Neural progenitor cell (in vitro differentiated cells): Measurements from ENCODE around the gene RBBP9. TPM values are rescaled to one million over a fixed set of nuclear protein-coding genes. Genes with fewer than 3 reads are reported as not detected.

Experiments used
- DNase-seq: peaks from one replicate; pipeline ENCODE4 v3.0.0-alpha.2; 2016; ENCODE audit warnings: low spot score
- H2AFZ ChIP-seq: fragments of 200-600 bp; sonication (generic); replicated peaks from 2 replicates; pipeline ENCODE4 v1.6.1; 2016; ENCODE audit warnings: antibody characterized with exemption
- H3F3A ChIP-seq: fragments of 200-600 bp; sonication (generic); 2 replicates; pipeline ENCODE4 v1.6.1; 2016; ENCODE audit warnings: antibody characterized with exemption, low read depth
- H3K27ac ChIP-seq: fragments of 200-600 bp; sonication (generic); 2 replicates; pipeline ENCODE4 v1.5.1; 2016; ENCODE audit warnings: mild to moderate bottlenecking
- H3K27me3 ChIP-seq: fragments of 200-600 bp; sonication (generic); 2 replicates; pipeline ENCODE4 v1.6.1; 2016; ENCODE audit warnings: mild to moderate bottlenecking, moderate library complexity
- H3K36me3 ChIP-seq: fragments of 200-600 bp; sonication (generic); 2 replicates; pipeline ENCODE4 v1.5.1; 2016
- H3K4me1 ChIP-seq: fragments of 200-600 bp; sonication (generic); 2 replicates; pipeline ENCODE4 v1.6.1; 2016; ENCODE audit warnings: mixed run types
- H3K4me2 ChIP-seq: fragments of 200-600 bp; sonication (generic); 2 replicates; pipeline ENCODE4 v1.6.1; 2016
- H3K4me3 ChIP-seq: fragments of 200-600 bp; sonication (generic); 2 replicates; pipeline ENCODE4 v1.5.1; 2016
- H3K79me2 ChIP-seq: fragments of 200-600 bp; sonication (generic); 2 replicates; pipeline ENCODE4 v1.6.1; 2016; ENCODE audit warnings: low read depth
- H3K9ac ChIP-seq: fragments of 200-600 bp; sonication (generic); 2 replicates; pipeline ENCODE4 v1.6.1; 2016
- H3K9me3 ChIP-seq: fragments of 200-600 bp; sonication (generic); 2 replicates; pipeline ENCODE4 v1.5.1; 2016; ENCODE audit warnings: low read depth
- H4K20me1 ChIP-seq: fragments of 200-600 bp; sonication (generic); 2 replicates; pipeline ENCODE4 v1.6.1; 2016; ENCODE audit warnings: low read depth
- H3K27ac Mint-ChIP-seq: 3 replicates; pipeline ENCODE4 v1.8.0; 2021; ENCODE audit warnings: mixed read lengths
- H3K27me3 Mint-ChIP-seq: 2 replicates; pipeline ENCODE4 v1.8.0; 2022; ENCODE audit warnings: low read depth, mild to moderate bottlenecking, inconsistent platforms, moderate library complexity, mixed read lengths; ENCODE audit not compliant: insufficient read depth
- H3K36me3 Mint-ChIP-seq: 3 replicates; pipeline ENCODE4 v1.8.0; 2021; ENCODE audit warnings: mixed read lengths
- H3K4me1 Mint-ChIP-seq: 3 replicates; pipeline ENCODE4 v1.8.0; 2021; ENCODE audit warnings: mixed read lengths
- H3K4me3 Mint-ChIP-seq: 3 replicates; pipeline ENCODE4 v1.8.0; 2021; ENCODE audit warnings: mild to moderate bottlenecking, moderate library complexity, mixed read lengths
- H3K9me3 Mint-ChIP-seq: 3 replicates; pipeline ENCODE4 v1.8.0; 2020; ENCODE audit warnings: mixed read lengths
- CTCF ChIP-seq: fragments of 200-600 bp; sonication (generic); IDR thresholded peaks from 2 replicates; pipeline ENCODE4 v1.5.1; 2017; ENCODE audit warnings: antibody characterized with exemption, mild to moderate bottlenecking
- EZH2 ChIP-seq: fragments of 200-600 bp; sonication (generic); IDR thresholded peaks from 2 replicates; pipeline ENCODE4 v1.6.1; 2017; ENCODE audit warnings: antibody characterized with exemption, mild to moderate bottlenecking, moderate library complexity
- EZH2phosphoT487 ChIP-seq: fragments of 200-600 bp; sonication (generic); IDR thresholded peaks from 2 replicates; pipeline ENCODE4 v1.6.1; 2017; ENCODE audit warnings: antibody characterized with exemption
- total RNA-seq: library from RNA; depleted of rRNA; stranded (reverse); fragments of >200 nt; gene quantifications from 2 replicates; pipeline ENCODE4 v1.2.3, GENCODE V29; 2015; ENCODE audit warnings: low replicate concordance

The RBBP9 gene
- total RNA-seq, 1 donor from 2014 or later = 45.8 TPM

- no peaks in the 10 kb centered on the region for H3K27me3 Mint-ChIP-seq
- peaks cover 9% of the 10 kb centered on the region for H3K36me3 ChIP-seq
- no peak overlapping the region for H3K9ac ChIP-seq
- no peaks in the 10 kb centered on the region for H3F3A ChIP-seq
- H3K4me1 ChIP-seq = no peaks in the 10 kb centered on the region
- H3K4me2 ChIP-seq = no peak overlapping the region
- H3K27me3 ChIP-seq = no peaks in the 10 kb centered on the region
- H3K4me3 Mint-ChIP-seq = no peak overlapping the region
- no peaks in the 10 kb centered on the region for H4K20me1 ChIP-seq
- no peaks in the 10 kb centered on the region for H3K79me2 ChIP-seq
- TF ChIP-seq EZH2phosphoT487 (no peak), EZH2 (no peak), CTCF (no peak)
- no peaks in the 10 kb centered on the region for H3K9me3 ChIP-seq
- no peak overlapping the region for H3K27ac ChIP-seq
- peaks cover 32% of the 10 kb centered on the region for H3K36me3 Mint-ChIP-seq
- no peaks in the 10 kb centered on the region for H3K9me3 Mint-ChIP-seq
- H3K4me1 Mint-ChIP-seq = no peaks in the 10 kb centered on the region
- H3K27ac Mint-ChIP-seq = no peak overlapping the region
- H2AFZ ChIP-seq = no peak overlapping the region
- H3K4me3 ChIP-seq = no peak overlapping the region
- DNase-seq = no peak
These were observed 37.1 kb upstream of the RBBP9 start for GRCh38 chr20:18533978-18534644.

- Histone ChIP-seq H3K9ac (no peak overlapping the region), H3K27me3 (no peaks in the 10 kb centered on the region), H3K79me2 (no peaks in the 10 kb centered on the region), H3F3A (no peaks in the 10 kb centered on the region), H3K4me1 (no peaks in the 10 kb centered on the region), H4K20me1 (no peaks in the 10 kb centered on the region), H3K36me3 (peaks cover 9% of the 10 kb centered on the region), H3K9me3 (no peaks in the 10 kb centered on the region), H3K4me3 (no peak overlapping the region), H2AFZ (no peak overlapping the region), H3K4me2 (no peak overlapping the region), H3K27ac (no peak overlapping the region)
- Mint-ChIP-seq H3K4me1 (no peaks in the 10 kb centered on the region), H3K27ac (no peak overlapping the region), H3K27me3 (no peaks in the 10 kb centered on the region), H3K4me3 (no peak overlapping the region), H3K36me3 (peaks cover 37% of the 10 kb centered on the region), H3K9me3 (no peaks in the 10 kb centered on the region)
- TF ChIP-seq EZH2 = no peak
- TF ChIP-seq CTCF = no peak
- TF ChIP-seq EZH2phosphoT487 = no peak
- DNase-seq = no peak
These were observed 36.5 kb upstream of the RBBP9 start for GRCh38 chr20:18533491-18533890.

- no peaks in the 10 kb centered on the region for H3K4me1 Mint-ChIP-seq
- no peak overlapping the region for H3K4me3 Mint-ChIP-seq
- Histone ChIP-seq H3K4me2 (no peak overlapping the region), H3F3A (no peaks in the 10 kb centered on the region), H3K27me3 (no peaks in the 10 kb centered on the region), H3K27ac (no peak overlapping the region), H3K36me3 (peaks cover 9% of the 10 kb centered on the region), H3K4me3 (no peak overlapping the region), H3K79me2 (no peaks in the 10 kb centered on the region), H3K4me1 (no peaks in the 10 kb centered on the region), H4K20me1 (no peaks in the 10 kb centered on the region), H3K9me3 (no peaks in the 10 kb centered on the region), H3K9ac (no peak overlapping the region), H2AFZ (no peak overlapping the region)
- H3K9me3 Mint-ChIP-seq = no peaks in the 10 kb centered on the region
- no peaks in the 10 kb centered on the region for H3K27me3 Mint-ChIP-seq
- peaks cover 38% of the 10 kb centered on the region for H3K36me3 Mint-ChIP-seq
- TF ChIP-seq EZH2 = no peak
- TF ChIP-seq CTCF = no peak
- TF ChIP-seq EZH2phosphoT487 = no peak
- no peak for DNase-seq
- H3K27ac Mint-ChIP-seq = no peak overlapping the region
These were observed 35.6 kb upstream of the RBBP9 start for GRCh38 chr20:18532626-18533025.
